H1 (cell line): ENCODE measurements around the gene GPR161. TPM values are rescaled to one million over a fixed set of nuclear protein-coding genes. Genes with fewer than 3 reads are reported as not detected.

Experiments
- EZH2 ChIP-seq: fragments of 200-600 bp; sonication (generic); IDR thresholded peaks from 2 replicates; pipeline ENCODE4 v1.7.1; 2012; ENCODE audit warnings: low read depth, mild to moderate bottlenecking, moderate library complexity, low read length, inconsistent platforms; ENCODE audit not compliant: severe bottlenecking
- JUND ChIP-seq: IDR thresholded peaks from 2 replicates; pipeline ENCODE4 v1.6.1; 2011; ENCODE audit warnings: mild to moderate bottlenecking, improper control_type of control experiment, low read length
- polyA plus RNA-seq, 7 experiments: library from polyadenylated mRNA; depleted of rRNA in 3 of 7; stranded (reverse) in 5 of 7; unstranded in 2 of 7; fragments of >200 nt in 5 of 7; fragments of 200-250 nt in 2 of 7; gene quantifications; 1 replicate in 5 of 7; 2 replicates in 1 of 7; 4 replicates in 1 of 7; pipeline versions ENCODE4 v1.2.1 to v1.2.3, GENCODE V29; 2011 to 2013; ENCODE audit warnings: missing spikeins in 2 of 7, mixed read lengths in 2 of 7
- total RNA-seq: library from RNA; stranded (reverse); fragmentation: NEBNext Ultra II Directional; extraction: Animal tissue kit (Norgen Biotek cat#: 25700); gene quantifications from 2 replicates; pipeline ENCODE4 v1.2.1, GENCODE V29; 2021

The GPR161 gene
- total and polyA plus RNA-seq, 2 of the 8 experiments (the other 6 are each of a cell fraction or from before 2014, with no cell fraction given), result 13.7 to 16.8 TPM

DNA sequence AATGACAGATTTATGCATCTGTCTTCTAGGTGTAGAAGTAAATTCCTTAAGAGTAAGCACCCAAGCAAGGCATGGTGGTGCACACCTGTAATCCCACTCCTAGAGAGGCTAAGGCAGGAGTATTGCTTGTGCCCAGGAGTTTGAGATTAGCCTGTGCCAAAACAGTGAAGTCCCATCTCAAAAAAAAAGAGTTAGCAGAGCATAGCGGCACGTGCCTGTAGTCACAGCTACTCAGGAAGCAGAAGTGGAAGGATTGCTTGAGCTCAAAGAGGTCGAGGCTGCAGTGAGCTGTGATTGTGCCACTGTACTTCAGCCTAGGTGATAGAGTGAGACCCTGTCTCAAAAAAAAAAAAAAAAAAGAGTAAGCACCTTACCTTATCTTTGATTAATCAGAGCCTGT, 26.9 kb upstream of the GPR161 start (continued):
- TF ChIP-seq EZH2, result no peak
- TF ChIP-seq JUND, result no peak
